SU-DHL-6 (cell line): ENCODE results near the gene RAB3B.

Experiments used
- EZH2phosphoT487 ChIP-seq: fragments of 200-600 bp; sonication (generic), shearing (Covaris generic); conservative IDR thresholded peaks from 2 replicates; pipeline ENCODE4 v1.6.1; 2018; ENCODE audit warnings: mild to moderate bottlenecking, antibody characterized with exemption, low read length, moderate library complexity, mixed read lengths
- TF ChIP-seq, protein P1 (sequence below): fragments of 200-600 bp; sonication (generic); IDR thresholded peaks from one replicate; pipeline ENCODE4 v1.5.1; 2017; ENCODE audit warnings: antibody characterized with exemption, mild to moderate bottlenecking, low read length, moderate library complexity; ENCODE audit not compliant: insufficient read depth, poor library complexity, severe bottlenecking

DNA sequence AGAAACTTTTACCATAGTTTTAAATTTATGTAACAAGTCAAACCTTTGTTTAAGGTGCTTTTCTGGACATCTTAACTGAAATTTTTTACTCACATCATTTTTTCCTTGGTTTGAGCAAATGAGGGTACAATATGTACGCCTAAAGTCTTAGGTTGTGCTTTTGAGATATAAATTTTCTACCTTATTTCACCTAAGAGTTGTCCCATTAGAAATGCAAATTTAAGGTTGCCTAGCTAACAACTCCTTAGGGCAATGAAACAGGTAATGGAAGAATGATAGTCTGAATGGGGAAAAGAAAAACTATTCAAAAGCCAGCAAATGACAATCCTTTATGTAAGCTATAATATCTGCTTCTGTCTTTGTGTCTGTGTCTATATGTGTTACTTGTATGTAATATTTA, 131.6 kb downstream of the RAB3B start:
- TF ChIP-seq, protein P1, sequence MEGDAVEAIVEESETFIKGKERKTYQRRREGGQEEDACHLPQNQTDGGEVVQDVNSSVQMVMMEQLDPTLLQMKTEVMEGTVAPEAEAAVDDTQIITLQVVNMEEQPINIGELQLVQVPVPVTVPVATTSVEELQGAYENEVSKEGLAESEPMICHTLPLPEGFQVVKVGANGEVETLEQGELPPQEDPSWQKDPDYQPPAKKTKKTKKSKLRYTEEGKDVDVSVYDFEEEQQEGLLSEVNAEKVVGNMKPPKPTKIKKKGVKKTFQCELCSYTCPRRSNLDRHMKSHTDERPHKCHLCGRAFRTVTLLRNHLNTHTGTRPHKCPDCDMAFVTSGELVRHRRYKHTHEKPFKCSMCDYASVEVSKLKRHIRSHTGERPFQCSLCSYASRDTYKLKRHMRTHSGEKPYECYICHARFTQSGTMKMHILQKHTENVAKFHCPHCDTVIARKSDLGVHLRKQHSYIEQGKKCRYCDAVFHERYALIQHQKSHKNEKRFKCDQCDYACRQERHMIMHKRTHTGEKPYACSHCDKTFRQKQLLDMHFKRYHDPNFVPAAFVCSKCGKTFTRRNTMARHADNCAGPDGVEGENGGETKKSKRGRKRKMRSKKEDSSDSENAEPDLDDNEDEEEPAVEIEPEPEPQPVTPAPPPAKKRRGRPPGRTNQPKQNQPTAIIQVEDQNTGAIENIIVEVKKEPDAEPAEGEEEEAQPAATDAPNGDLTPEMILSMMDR: no peak
- TF ChIP-seq EZH2phosphoT487: no peak
